ENCODE data around the gene TSPO2.

The TSPO2 gene

DNA sequence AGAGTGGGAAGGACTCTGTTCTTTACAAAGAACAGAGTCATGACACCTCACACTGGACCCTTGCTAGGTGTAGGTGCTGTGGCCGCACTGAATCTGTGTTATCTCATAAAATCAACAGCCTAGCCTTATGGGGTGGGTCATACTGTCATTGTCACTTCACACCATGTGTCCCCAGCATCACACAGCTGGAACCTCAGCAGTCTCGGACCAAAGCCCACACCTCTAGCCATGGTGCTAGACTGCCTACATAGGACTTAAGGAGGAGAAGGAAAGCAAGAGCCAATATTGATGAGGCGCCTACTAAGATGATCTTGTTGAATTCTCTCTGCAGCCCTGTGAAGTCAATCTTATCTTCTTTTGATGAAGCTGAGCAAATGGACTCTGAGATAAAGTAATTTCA lies 34.3 kb upstream of the TSPO2 start:
- Histone ChIP-seq H3K79me2 (ENCODE audit: insufficient read depth, low read length) (no peaks in the 10 kb centered on the region), H3K27me3 (ENCODE audit: low read length) (no peaks in the 10 kb centered on the region), H3K9me2 (replicated peaks; ENCODE audit: insufficient read depth, low read length) (no peaks in the 10 kb centered on the region), H3K9me3 (ENCODE audit: insufficient read depth, low read length) (no peaks in the 10 kb centered on the region), H3F3A (ENCODE audit: insufficient read depth) (no peaks in the 10 kb centered on the region), H3K27ac (ENCODE audit: low read depth, low read length) (no peak overlapping the region), H4K20me1 (ENCODE audit: low read depth, low read length) (no peaks in the 10 kb centered on the region), H2AFZ (ENCODE audit: low read depth, low read length, severe bottlenecking) (no peak overlapping the region), H3K4me3 (ENCODE audit: insufficient read depth, low read length, poor library complexity, severe bottlenecking) (no peak overlapping the region), H3K36me3 (ENCODE audit: low read length) (no peaks in the 10 kb centered on the region), H3K4me2 (ENCODE audit: low read depth, low read length, poor library complexity, severe bottlenecking) (no peak overlapping the region), H3K9ac (ENCODE audit: low read length) (no peak overlapping the region)
- TF ChIP-seq, protein P1, sequence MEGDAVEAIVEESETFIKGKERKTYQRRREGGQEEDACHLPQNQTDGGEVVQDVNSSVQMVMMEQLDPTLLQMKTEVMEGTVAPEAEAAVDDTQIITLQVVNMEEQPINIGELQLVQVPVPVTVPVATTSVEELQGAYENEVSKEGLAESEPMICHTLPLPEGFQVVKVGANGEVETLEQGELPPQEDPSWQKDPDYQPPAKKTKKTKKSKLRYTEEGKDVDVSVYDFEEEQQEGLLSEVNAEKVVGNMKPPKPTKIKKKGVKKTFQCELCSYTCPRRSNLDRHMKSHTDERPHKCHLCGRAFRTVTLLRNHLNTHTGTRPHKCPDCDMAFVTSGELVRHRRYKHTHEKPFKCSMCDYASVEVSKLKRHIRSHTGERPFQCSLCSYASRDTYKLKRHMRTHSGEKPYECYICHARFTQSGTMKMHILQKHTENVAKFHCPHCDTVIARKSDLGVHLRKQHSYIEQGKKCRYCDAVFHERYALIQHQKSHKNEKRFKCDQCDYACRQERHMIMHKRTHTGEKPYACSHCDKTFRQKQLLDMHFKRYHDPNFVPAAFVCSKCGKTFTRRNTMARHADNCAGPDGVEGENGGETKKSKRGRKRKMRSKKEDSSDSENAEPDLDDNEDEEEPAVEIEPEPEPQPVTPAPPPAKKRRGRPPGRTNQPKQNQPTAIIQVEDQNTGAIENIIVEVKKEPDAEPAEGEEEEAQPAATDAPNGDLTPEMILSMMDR (IDR thresholded peaks at IDR 0.05; ENCODE audit: insufficient read depth, low read length, poor library complexity, severe bottlenecking): no peak
- no peak for TF ChIP-seq EZH2phosphoT487 (conservative IDR thresholded peaks at IDR 0.05; ENCODE audit: low read length)

DNA sequence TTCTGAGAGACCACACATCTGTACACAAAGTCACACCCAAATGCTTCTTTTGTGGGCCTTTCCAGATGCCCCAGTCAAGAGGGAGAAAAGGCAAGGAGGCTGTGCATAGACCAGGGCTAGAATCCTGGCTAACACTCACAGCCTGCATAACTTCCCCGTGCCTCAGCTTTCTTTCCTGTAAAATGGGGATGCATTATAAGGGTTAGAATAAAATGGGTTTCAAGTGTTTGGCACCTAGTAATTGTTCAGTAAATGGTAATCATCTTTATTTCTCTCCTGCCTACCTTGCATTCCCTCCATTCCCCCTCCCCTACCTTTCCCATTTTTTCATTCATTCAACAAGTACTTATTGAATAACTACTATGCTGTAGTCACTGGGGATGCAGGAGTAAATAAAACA lies 32.6 kb upstream of the TSPO2 start:
- no peaks in the 10 kb centered on the region for H3K36me3 ChIP-seq (ENCODE audit: low read length)
- no peak overlapping the region for H3K4me3 ChIP-seq (ENCODE audit: insufficient read depth, low read length, poor library complexity, severe bottlenecking)
- H3F3A ChIP-seq (ENCODE audit: insufficient read depth): no peaks in the 10 kb centered on the region
- no peaks in the 10 kb centered on the region for H3K9me2 ChIP-seq (replicated peaks; ENCODE audit: insufficient read depth, low read length)
- TF ChIP-seq EZH2phosphoT487 (conservative IDR thresholded peaks at IDR 0.05; ENCODE audit: low read length): no peak
- TF ChIP-seq, protein P1 (IDR thresholded peaks at IDR 0.05; ENCODE audit: insufficient read depth, low read length, poor library complexity, severe bottlenecking): no peak
- no peak overlapping the region for H3K4me2 ChIP-seq (ENCODE audit: low read depth, low read length, poor library complexity, severe bottlenecking)
- H4K20me1 ChIP-seq (ENCODE audit: low read depth, low read length): no peaks in the 10 kb centered on the region
- H3K79me2 ChIP-seq (ENCODE audit: insufficient read depth, low read length): no peaks in the 10 kb centered on the region
- H3K9me3 ChIP-seq (ENCODE audit: insufficient read depth, low read length): no peaks in the 10 kb centered on the region
- no peak overlapping the region for H3K27ac ChIP-seq (ENCODE audit: low read depth, low read length)
- H2AFZ ChIP-seq (ENCODE audit: low read depth, low read length, severe bottlenecking): no peak overlapping the region
- no peaks in the 10 kb centered on the region for H3K27me3 ChIP-seq (ENCODE audit: low read length)
- no peak overlapping the region for H3K9ac ChIP-seq (ENCODE audit: low read length)

DNA sequence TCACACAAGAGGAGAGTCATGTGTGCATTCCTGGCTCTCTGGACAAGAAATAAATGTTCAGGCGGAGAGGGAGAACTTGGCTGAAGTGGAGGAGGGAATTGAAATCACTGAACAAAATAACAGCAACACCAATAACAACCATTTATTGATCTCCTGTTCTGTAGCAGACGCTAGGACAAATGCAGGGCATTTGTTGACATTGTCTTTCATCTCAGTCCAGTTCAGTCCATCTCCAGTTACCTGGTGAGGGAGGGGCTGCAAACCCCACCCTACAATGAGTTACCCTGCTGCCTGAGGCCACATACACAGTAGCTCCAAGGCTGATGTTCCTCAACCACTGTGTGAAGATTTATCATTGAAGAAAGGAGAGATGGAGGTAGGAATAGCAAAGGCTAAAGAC lies 30.6 kb upstream of the TSPO2 start:
- no peaks in the 10 kb centered on the region for H3K9me2 ChIP-seq (replicated peaks; ENCODE audit: insufficient read depth, low read length)
- no peak overlapping the region for H3K27ac ChIP-seq (ENCODE audit: low read depth, low read length)
- H3K27me3 ChIP-seq (ENCODE audit: low read length): no peaks in the 10 kb centered on the region
- H3K9me3 ChIP-seq (ENCODE audit: insufficient read depth, low read length): no peaks in the 10 kb centered on the region
- TF ChIP-seq EZH2phosphoT487 (conservative IDR thresholded peaks at IDR 0.05; ENCODE audit: low read length): no peak
- TF ChIP-seq, protein P1 (IDR thresholded peaks at IDR 0.05; ENCODE audit: insufficient read depth, low read length, poor library complexity, severe bottlenecking): no peak
- no peak overlapping the region for H3K4me2 ChIP-seq (ENCODE audit: low read depth, low read length, poor library complexity, severe bottlenecking)
- H3K36me3 ChIP-seq (ENCODE audit: low read length): no peaks in the 10 kb centered on the region
- H2AFZ ChIP-seq (ENCODE audit: low read depth, low read length, severe bottlenecking): no peak overlapping the region
- no peaks in the 10 kb centered on the region for H4K20me1 ChIP-seq (ENCODE audit: low read depth, low read length)
- no peak overlapping the region for H3K9ac ChIP-seq (ENCODE audit: low read length)
- H3K4me3 ChIP-seq (ENCODE audit: insufficient read depth, low read length, poor library complexity, severe bottlenecking): no peak overlapping the region
- H3F3A ChIP-seq (ENCODE audit: insufficient read depth): no peaks in the 10 kb centered on the region
- H3K79me2 ChIP-seq (ENCODE audit: insufficient read depth, low read length): no peaks in the 10 kb centered on the region
